Mammary epithelial cell (primary cell): Measurements from ENCODE around the gene SULT4A1.

ENCODE experiments used
- CTCF ChIP-seq, 2 donors: IDR thresholded peaks in 1 of 2; conservative IDR thresholded peaks in 1 of 2; 2 replicates each; pipeline ENCODE4 v1.5.1; 2011 to 2012; ENCODE audit warnings: inconsistent platforms in 2 of 2, low read length in 2 of 2, mild to moderate bottlenecking in 2 of 2, control low read depth in 1 of 2, low read depth in 1 of 2; ENCODE audit not compliant: insufficient read depth in 1 of 2; ENCODE audit errors: extremely low read depth in 1 of 2
- EZH2 ChIP-seq: IDR thresholded peaks from 2 replicates; pipeline ENCODE4 v1.6.1; 2012; ENCODE audit warnings: low read length, inconsistent platforms, borderline replicate concordance

DNA sequence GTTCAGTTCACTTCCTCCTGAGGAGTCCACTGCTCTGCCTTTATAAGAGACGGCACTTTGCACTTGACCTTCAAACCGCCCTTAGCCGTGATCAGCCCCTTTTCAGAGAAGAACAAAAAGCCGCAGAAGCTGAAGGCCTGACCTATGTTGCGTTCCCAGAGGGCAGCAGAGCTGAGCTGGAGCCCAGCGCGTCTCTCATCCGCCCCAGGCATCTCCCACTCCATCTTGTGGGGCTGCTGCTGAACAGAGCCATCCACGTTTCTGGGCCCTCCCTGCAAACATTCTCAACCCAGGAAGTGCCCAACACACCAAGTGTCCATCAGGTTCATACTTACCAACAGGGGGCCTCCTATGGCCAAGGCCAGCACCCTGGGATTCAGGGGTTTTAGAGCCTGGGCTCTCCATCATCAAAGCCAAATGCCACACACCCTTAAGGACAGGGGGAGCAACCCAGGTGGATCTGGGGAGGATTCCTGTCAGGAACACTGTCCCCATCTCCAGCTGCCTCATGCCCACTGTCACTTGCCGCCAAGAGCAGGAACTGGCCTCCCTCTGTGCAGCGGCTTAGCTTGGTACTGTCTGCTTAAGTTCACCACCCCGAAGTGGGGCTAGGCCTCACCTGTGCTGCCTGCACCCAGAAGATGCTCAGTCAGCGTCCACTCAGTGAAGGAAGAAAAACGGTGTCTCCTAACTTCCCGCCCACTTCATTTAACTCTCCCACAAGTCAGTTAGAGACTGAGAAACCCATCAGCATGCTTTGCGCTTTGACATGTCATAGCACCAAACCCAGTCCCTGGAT lies 34.2 kb downstream of the SULT4A1 start:
- TF ChIP-seq CTCF (conservative IDR thresholded peaks at IDR 0.05 in 1 of 2, IDR thresholded peaks at IDR 0.05 in 1 of 2; ENCODE audit: extremely low read depth in 1 of 2, insufficient read depth in 1 of 2, low read depth in 1 of 2, low read length in 2 of 2) (no peak), EZH2 (no peak)
